ENCODE results near the gene UNC5A.

The UNC5A gene

GRCh38 chr5:176810081-176810597, at the start of gene UNC5A:
TSS of gene UNC5A (plus strand) at chr5:176810559. CDS start at chr5:176810751, 192 bp downstream.
- DNase-seq (ENCODE audit: low read depth in 1 of 2, low spot score in 1 of 2): peak; percentile 68 to 77
- TF ChIP-seq JUND (IDR thresholded peaks at IDR 0.05; ENCODE audit: low read depth): no peak
- in situ Hi-C loops (cut with HindIII; ENCODE audit: low pct_unique_long_range_greater_than_20kb, low sequenced_read_pairs): no loop called here

GRCh38 chr5:176761755-176762154, 48.6 kb upstream of the UNC5A start:
- no peak for TF ChIP-seq JUND (IDR thresholded peaks at IDR 0.05; ENCODE audit: low read depth)
- in situ Hi-C loops (cut with HindIII; ENCODE audit: low pct_unique_long_range_greater_than_20kb, low sequenced_read_pairs): no loop called here
- DNase-seq (ENCODE audit: low read depth in 1 of 2, low spot score in 1 of 2): no peak

GRCh38 chr5:176762489-176762888, 47.9 kb upstream of the UNC5A start:
- DNase-seq (ENCODE audit: low read depth in 1 of 2, low spot score in 1 of 2): no peak
- TF ChIP-seq JUND (IDR thresholded peaks at IDR 0.05; ENCODE audit: low read depth): no peak
- in situ Hi-C loops (cut with HindIII; ENCODE audit: low pct_unique_long_range_greater_than_20kb, low sequenced_read_pairs): no loop called here

GRCh38 chr5:176765687-176766086, 44.7 kb upstream of the UNC5A start:
- DNase-seq (ENCODE audit: low read depth in 1 of 2, low spot score in 1 of 2): no peak
- TF ChIP-seq JUND (IDR thresholded peaks at IDR 0.05; ENCODE audit: low read depth): no peak
- in situ Hi-C loops (cut with HindIII; ENCODE audit: low pct_unique_long_range_greater_than_20kb, low sequenced_read_pairs): no loop called here

GRCh38 chr5:176768174-176768970, 42.0 kb upstream of the UNC5A start:
- in situ Hi-C loops (cut with HindIII; ENCODE audit: low pct_unique_long_range_greater_than_20kb, low sequenced_read_pairs): no loop called here
- no peak for TF ChIP-seq JUND (IDR thresholded peaks at IDR 0.05; ENCODE audit: low read depth)
- no peak for DNase-seq (ENCODE audit: low read depth in 1 of 2, low spot score in 1 of 2)

GRCh38 chr5:176769911-176770310, 40.4 kb upstream of the UNC5A start:
- in situ Hi-C loops (cut with HindIII; ENCODE audit: low pct_unique_long_range_greater_than_20kb, low sequenced_read_pairs): no loop called here
- TF ChIP-seq JUND (IDR thresholded peaks at IDR 0.05; ENCODE audit: low read depth): no peak

GRCh38 chr5:176770431-176770830, 39.9 kb upstream of the UNC5A start:
- in situ Hi-C loops (cut with HindIII; ENCODE audit: low pct_unique_long_range_greater_than_20kb, low sequenced_read_pairs): no loop called here
- TF ChIP-seq JUND (IDR thresholded peaks at IDR 0.05; ENCODE audit: low read depth): no peak
- DNase-seq (ENCODE audit: low read depth in 1 of 2, low spot score in 1 of 2): no peak

More at GRCh38 chr5:176769911-176770310, 40.4 kb upstream of the UNC5A start:
- no peak for DNase-seq (ENCODE audit: low read depth in 1 of 2, low spot score in 1 of 2)

GRCh38 chr5:176771102-176771845, 39.1 kb upstream of the UNC5A start:
- in situ Hi-C loops (cut with HindIII; ENCODE audit: low pct_unique_long_range_greater_than_20kb, low sequenced_read_pairs): no loop called here
- TF ChIP-seq JUND (IDR thresholded peaks at IDR 0.05; ENCODE audit: low read depth): no peak
- DNase-seq (ENCODE audit: low read depth in 1 of 2, low spot score in 1 of 2): no peak

GRCh38 chr5:176772271-176773210, 37.8 kb upstream of the UNC5A start:
- TF ChIP-seq JUND (IDR thresholded peaks at IDR 0.05; ENCODE audit: low read depth): no peak
- no peak for DNase-seq (ENCODE audit: low read depth in 1 of 2, low spot score in 1 of 2)
- in situ Hi-C loops (cut with HindIII; ENCODE audit: low pct_unique_long_range_greater_than_20kb, low sequenced_read_pairs): no loop called here

GRCh38 chr5:176773408-176774035, 36.8 kb upstream of the UNC5A start:
- DNase-seq (ENCODE audit: low read depth in 1 of 2, low spot score in 1 of 2): no peak
- in situ Hi-C loops (cut with HindIII; ENCODE audit: low pct_unique_long_range_greater_than_20kb, low sequenced_read_pairs): no loop called here
- no peak for TF ChIP-seq JUND (IDR thresholded peaks at IDR 0.05; ENCODE audit: low read depth)

GRCh38 chr5:176774216-176775171, 35.9 kb upstream of the UNC5A start:
- TF ChIP-seq JUND (IDR thresholded peaks at IDR 0.05; ENCODE audit: low read depth): no peak
- DNase-seq (ENCODE audit: low read depth in 1 of 2, low spot score in 1 of 2): no peak
- in situ Hi-C loops (cut with HindIII; ENCODE audit: low pct_unique_long_range_greater_than_20kb, low sequenced_read_pairs): no loop called here

Measured in T47D (cell line).